Forelimb muscle (tissue), 1 donor: Measurements from ENCODE around the gene TECTB. TPM values are rescaled to one million over a fixed set of nuclear protein-coding genes. Genes with fewer than 3 reads are reported as not detected.

Experiments
- DNase-seq: peaks from one replicate; pipeline ENCODE4 v3.0.0-alpha.2; 2013; ENCODE audit warnings: low read depth
- polyA plus RNA-seq: library from polyadenylated mRNA; unstranded; fragments of 120-200 nt; gene quantifications from one replicate; pipeline ENCODE4 v1.2.1, GENCODE V29; 2013; ENCODE audit not compliant: insufficient read length

The TECTB gene
- polyA plus RNA-seq, 1 donor = not detected

GRCh38 chr10:112307358-112308124 lies 24.3 kb downstream of the TECTB start:
- no peak for DNase-seq

GRCh38 chr10:112308125-112308502 lies 24.9 kb downstream of the TECTB start:
- no peak for DNase-seq

GRCh38 chr10:112311481-112311880 lies 28.3 kb downstream of the TECTB start:
- no peak for DNase-seq

DNA sequence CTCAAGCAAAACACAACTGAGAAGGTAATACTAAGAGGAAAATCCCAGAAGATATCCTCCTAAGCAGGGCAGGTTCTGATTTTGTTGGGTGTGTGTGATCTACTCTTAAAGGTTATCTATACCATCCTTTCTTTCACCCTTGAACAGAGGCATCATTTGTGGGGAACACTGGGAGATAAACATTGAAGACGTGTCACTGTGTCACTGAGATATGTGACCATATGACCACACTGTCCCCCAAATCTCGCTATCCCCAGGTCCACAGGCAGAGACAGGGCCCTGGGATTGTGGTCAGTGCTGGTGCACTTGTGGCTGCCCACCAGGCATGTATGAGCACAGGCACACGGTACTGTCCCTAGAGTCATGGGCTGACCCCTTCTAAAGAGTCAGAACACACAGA lies 30.0 kb downstream of the TECTB start:
- no peak for DNase-seq

GRCh38 chr10:112313911-112314310 lies 30.7 kb downstream of the TECTB start:
- no peak for DNase-seq

DNA sequence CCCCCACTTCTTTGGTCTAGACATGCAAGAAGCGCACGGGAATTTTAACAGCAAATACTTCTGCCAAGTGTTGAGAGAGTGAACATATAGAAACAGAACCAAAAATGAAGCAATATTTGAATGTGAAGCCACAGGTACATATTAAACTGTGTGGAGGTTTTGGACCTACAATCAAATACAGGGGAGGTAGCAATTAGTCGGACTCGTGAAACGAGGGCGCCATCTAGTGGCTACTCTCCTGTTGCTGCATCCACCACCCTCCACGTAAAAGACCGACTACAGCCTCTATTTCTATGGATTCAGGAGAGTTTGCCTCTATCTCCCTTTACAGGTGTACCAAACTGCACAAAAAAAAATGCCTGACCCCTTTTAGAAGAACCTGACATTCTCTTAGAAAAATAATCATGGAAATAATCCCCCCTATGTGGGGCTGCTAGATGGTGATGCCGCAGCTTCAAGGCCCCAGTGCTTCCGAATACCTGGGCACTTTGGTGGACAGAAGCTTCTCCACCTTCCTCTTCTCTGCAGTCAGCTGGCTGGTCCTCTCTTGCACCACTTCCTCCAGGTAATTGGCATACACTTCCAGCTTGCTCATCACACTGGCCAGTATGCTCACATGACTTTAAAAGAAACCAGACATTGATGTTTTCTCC lies 31.7 kb downstream of the TECTB start:
- peak; percentile 53 for DNase-seq

DNA sequence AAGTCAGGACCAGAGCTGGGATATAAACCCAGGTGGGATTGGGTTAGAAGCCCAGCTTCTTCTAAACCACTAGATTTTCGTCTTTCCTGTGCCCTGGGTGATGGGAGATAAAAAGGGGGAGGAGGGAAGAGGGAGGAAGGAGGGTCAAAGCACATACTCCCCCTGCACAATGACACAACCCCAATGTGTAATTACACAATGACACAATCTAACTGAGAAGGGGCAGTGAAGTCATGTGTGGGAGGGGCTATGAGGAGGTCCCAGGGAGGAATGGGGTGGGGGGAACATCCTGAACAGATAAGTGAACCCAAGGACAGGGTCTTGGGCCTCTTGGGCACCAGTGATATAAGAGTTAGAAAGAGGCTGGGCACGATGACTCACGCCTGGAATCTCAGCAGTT lies 44.5 kb downstream of the TECTB start:
- DNase-seq = no peak

- no peak for DNase-seq
These were observed 47.0 kb downstream of the TECTB start for GRCh38 chr10:112330162-112330561.

DNA sequence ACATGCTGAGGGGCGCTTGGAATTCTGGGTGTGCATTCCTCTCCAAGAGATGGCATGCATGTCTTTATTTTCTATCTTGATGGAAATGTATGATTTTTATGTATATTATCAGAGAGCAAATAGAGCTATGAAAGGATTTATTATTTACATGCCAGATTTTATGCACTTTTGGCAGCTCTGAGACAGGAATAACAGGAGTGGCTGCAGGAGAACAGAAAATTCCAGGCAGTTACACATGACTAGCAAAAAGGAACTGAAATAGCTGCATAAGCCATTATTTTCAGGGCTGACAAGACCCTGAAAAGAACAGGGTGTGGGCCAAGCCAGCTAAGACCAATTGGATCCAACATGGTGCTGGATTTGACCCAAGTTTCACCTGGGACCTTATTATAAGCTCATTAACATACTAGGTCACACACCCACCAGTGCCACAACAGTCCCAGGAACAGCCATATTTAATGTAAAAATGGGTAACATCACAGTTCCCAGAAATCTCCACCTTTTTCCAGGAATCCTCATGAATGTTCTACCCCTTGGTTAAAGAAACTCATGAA lies 47.5 kb downstream of the TECTB start:
- DNase-seq = no peak

GRCh38 chr10:112332022-112332421 lies 48.8 kb downstream of the TECTB start:
- no peak for DNase-seq

DNA sequence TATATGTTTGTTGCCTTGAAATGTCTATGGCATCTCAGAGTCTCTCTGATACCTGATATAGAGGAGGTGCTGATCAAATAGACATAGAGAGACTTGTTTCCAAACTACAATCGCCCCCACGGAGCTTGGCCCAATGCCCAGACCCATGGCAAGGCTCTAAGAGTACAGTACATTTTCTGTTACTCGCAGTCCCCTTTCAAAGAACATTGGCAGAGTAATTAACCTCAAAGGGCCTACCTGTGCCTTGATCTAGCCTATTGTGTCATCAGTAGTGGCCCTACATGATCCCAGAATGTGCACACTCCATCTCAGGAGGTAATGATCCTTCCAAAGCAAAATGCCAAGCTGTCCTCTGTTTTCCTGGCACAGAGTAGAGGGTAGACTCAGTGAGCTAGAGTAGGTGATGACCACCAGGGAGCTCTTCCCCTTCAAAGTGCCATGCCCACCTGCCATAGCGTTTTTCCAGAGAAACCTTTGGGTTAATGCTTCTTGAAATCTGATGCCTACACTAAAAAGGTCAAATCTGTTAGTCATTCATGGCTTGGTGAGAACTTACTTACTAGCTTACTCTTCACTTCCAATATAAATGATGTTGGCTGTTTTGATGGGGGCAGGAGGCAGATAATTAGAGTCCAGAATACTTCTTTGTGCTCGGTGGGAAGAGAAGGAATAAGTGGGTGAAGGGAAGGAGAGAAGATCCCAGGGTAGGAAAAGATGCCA lies 49.5 kb downstream of the TECTB start:
- DNase-seq = no peak

DNA sequence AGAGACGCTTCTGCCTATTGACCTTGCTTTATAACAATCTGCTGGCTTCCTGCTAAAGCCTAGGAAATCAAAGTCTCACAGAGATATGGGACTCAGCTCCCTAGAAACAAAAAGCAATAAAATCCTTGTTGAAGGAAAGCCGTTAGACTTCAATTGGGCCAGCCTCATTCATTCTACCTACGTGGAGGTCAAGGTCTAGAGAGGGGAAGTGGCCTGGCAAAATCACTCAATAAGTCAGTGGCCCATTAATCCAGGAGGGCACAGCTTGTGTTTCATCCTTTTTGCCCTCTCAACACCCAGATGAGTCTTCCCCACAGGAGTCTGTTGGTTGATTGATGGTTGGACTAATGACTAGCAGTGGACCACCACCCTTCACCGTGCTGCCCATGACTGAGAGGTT lies 50.3 kb downstream of the TECTB start:
- DNase-seq = no peak

- no peak for DNase-seq
These were observed 52.1 kb downstream of the TECTB start for GRCh38 chr10:112335111-112335867.

DNA sequence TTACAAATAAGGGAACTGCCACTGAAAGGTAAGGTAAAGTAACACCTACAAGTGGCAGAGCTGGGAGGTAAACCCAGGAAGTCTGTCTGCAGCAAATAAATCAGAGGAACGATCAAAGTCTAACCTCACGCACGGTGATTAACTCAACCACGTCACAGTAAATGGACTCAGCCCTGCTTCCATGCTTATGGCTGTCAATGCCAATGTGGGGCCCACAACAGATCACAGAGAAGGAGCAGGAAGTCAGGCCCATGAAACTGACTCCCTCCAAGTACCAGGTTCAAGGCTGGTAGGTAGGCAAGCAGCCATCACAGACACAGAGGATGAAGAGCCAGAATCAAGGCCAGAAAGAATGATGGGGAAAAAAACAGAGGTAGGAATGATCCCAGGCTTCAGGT lies 52.7 kb downstream of the TECTB start:
- no peak for DNase-seq

DNA sequence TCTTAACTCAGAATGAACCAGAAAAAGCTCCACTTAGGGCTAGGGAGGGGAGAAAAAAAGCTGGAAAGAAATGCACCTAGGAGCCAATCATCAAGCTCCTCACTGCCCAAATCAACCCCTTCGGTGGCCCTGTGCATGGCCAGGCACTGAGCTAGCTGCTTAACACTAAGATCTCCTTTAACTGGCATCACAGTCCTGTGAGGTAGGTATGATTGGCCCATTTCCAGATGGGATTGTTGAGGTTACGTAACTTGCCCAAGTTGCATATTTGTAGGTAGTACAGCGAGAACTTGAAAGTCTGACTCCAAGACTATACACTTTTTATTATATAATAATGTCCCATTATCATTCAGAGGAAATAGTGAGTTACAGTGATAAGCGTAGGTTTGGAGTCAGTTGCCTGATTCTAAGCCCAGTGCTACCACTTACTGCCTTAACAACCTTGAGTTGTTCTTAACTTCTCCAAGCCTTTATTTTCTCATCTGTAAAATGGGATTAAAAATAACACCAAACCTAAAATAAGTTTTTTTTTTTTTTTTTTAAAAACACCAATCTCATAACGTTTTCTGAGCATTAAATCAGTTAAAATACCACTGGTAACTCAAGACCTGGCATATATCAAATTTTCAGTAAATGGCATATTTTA lies 53.5 kb downstream of the TECTB start:
- no peak for DNase-seq

- DNase-seq = no peak
These were observed 55.8 kb downstream of the TECTB start for GRCh38 chr10:112338957-112339356.

- no peak for DNase-seq
These were observed 57.4 kb downstream of the TECTB start for GRCh38 chr10:112340601-112341000.

GRCh38 chr10:112343056-112343806 lies 60.0 kb downstream of the TECTB start:
- no peak for DNase-seq

DNA sequence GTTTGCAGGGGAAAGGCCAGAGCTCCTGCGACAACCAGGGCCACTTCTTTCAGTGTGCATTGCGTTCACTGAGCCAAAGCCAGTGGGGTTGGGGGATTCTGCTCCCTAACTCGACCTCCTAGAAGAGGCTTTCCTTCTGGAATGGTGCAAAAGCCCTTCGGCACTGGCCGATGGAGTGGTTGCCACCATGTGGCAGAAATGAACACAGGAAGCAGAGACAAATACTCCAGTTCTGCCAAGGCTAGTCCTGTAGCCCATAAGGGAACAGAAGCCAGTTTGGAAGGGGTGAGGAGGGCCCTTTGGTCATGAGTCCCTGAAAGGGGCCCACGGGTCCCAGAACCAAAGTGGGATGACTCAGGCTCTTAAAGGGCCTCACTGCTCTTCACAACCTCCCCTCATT lies 61.1 kb downstream of the TECTB start:
- no peak for DNase-seq

GRCh38 chr10:112345202-112345601 lies 62.0 kb downstream of the TECTB start:
- DNase-seq = no peak

- DNase-seq = no peak
These were observed 62.5 kb downstream of the TECTB start for GRCh38 chr10:112345743-112346142.
